CD4-positive, alpha-beta T cell treated with Interleukin-2 at 100 ng/mL for 4 hours (primary cell): Measurements from ENCODE around the gene POGLUT2.
A peak's percentile ranks its signal among the peaks of the same experiment; 100 is the strongest.
"Not testable (repeated sequence)": the region's sequence is repeated elsewhere in the genome, so short reads cannot be mapped to it uniquely, and the experiment has no call there.

ENCODE experiments used
- DNase-seq: peaks from one replicate; pipeline ENCODE4 v3.0.0-alpha.2; 2020; ENCODE audit warnings: low spot score

Gene POGLUT2

GRCh38 chr13:102805680-102806079 lies 6.9 kb upstream of the POGLUT2 start:
- DNase-seq: no peak

- peak; percentile 84 for DNase-seq
Observed at GRCh38 chr13:102800145-102801041, 1.6 kb upstream of the POGLUT2 start.

- no peak for DNase-seq
Observed at GRCh38 chr13:102799426-102800144, 809 bp upstream of the POGLUT2 start.

GRCh38 chr13:102793611-102794355 lies 5.0 kb downstream of the POGLUT2 start:
- no peak for DNase-seq

GRCh38 chr13:102792396-102792795 lies 6.4 kb downstream of the POGLUT2 start:
- DNase-seq: no peak

GRCh38 chr13:102788683-102789082 lies 10.1 kb downstream of the POGLUT2 start:
- no peak for DNase-seq

- DNase-seq: no peak
Observed at GRCh38 chr13:102784483-102784882, 14.3 kb downstream of the POGLUT2 start.

GRCh38 chr13:102781591-102781990 lies 17.2 kb downstream of the POGLUT2 start:
- DNase-seq: no peak

- DNase-seq: not testable (repeated sequence)
Observed at GRCh38 chr13:102780656-102781055, 18.1 kb downstream of the POGLUT2 start.

GRCh38 chr13:102779436-102780159 lies 19.2 kb downstream of the POGLUT2 start:
- peak; percentile 27 for DNase-seq

- DNase-seq: no peak
Observed at GRCh38 chr13:102777736-102778135, 21.0 kb downstream of the POGLUT2 start.

GRCh38 chr13:102776271-102776670 lies 22.5 kb downstream of the POGLUT2 start:
- DNase-seq: no peak

GRCh38 chr13:102774591-102775520 lies 23.9 kb downstream of the POGLUT2 start:
- DNase-seq: no peak

GRCh38 chr13:102774214-102774568 lies 24.6 kb downstream of the POGLUT2 start:
- no peak for DNase-seq

GRCh38 chr13:102773441-102774213 lies 25.1 kb downstream of the POGLUT2 start, which contains the start of gene TEX30:
Gene TEX30 (minus strand): TSS chr13:102773786. CDS start chr13:102770026, 3,760 bp downstream.
- peak; percentile 86 for DNase-seq

- no peak for DNase-seq
Observed at GRCh38 chr13:102772042-102772425, 26.7 kb downstream of the POGLUT2 start.

GRCh38 chr13:102771298-102772041 lies 27.3 kb downstream of the POGLUT2 start:
- no peak for DNase-seq

GRCh38 chr13:102770435-102770834 lies 28.3 kb downstream of the POGLUT2 start:
- no peak for DNase-seq

- DNase-seq: no peak
Observed at GRCh38 chr13:102769679-102770078, 29.1 kb downstream of the POGLUT2 start.
